Measurements from ENCODE around the gene PSTPIP2.

- no peak for TF ChIP-seq MXI1 (IDR thresholded peaks at IDR 0.05; ENCODE audit: low read depth, low read length)
- no peak for TF ChIP-seq ERF (CRISPR knock-in tag; IDR thresholded peaks at IDR 0.05)
- TF ChIP-seq TARDBP (IDR thresholded peaks at IDR 0.05): no peak
- no peak for TF ChIP-seq ZNF318 (IDR thresholded peaks at IDR 0.05; ENCODE audit: borderline replicate concordance in 1 of 2, low read depth in 1 of 2)
These were observed 90.2 kb downstream of the PSTPIP2 start for GRCh38 chr18:45981821-45982220.
